NCI-H1105 treated with DMSO at 0.1 percent for 48 hours (cell line): ENCODE measurements around the gene AGAP1.

Experiments used
- DNase-seq: peaks from one replicate; lab custom pipeline; 2025; lab: John Stamatoyannopoulos, UW

Gene AGAP1

DNA sequence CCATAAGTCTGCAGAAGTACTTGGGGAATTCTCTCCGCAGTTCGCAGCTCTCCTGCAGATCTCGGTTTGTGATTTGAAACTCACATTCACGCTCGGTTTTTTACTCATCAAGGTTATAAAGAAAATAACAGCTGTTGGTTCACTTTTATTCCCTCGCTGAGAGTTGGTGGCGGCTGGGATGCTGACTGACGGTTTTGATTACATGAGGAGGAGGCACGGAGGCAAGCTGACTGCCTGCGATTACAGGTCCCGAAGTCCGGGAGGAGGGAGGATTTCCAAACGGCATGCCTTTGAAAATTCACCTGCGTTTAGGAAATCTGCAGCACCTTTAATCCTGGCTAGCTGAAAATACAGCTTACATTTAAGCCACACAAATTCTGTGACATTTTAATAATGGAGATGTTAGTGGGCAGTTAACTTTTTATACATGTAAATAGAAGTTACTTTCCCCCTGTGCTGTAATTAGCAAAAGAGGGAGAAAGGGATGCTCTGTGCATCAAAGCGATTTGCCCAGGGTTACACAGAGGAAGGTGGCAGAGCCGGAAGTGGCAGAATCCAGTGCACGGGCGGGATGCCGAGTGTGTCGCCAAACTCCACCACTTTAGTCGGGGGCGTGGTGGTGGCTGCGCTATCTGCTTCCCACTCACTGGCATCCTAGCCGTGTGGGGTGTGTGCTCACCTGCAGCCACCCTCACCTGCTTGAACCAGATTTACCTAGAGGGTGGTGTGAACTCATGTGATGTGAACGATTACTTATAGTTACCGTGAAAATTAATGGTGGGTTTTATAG lies 14.7 kb downstream of the AGAP1 start:
- DNase-seq: no peak

DNA sequence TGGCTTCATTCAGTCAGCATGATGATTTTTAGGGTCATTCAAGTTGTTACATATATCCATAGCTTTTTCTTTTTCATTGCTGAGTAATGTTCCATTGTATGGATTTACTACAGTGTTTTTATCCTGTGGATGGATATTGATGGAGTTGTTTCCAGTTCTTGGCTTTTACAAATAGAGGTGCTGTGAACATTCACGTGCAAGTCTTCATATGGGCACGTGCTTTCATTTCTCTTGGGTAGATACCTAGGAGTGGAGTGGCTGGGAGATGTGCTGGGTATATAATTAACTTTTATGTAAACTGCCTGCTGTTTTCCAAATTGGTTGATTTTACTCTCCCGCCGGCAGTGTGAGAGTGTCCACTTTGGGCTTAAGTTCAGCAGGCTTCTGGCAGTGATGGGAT lies 16.5 kb downstream of the AGAP1 start:
- DNase-seq: no peak

DNA sequence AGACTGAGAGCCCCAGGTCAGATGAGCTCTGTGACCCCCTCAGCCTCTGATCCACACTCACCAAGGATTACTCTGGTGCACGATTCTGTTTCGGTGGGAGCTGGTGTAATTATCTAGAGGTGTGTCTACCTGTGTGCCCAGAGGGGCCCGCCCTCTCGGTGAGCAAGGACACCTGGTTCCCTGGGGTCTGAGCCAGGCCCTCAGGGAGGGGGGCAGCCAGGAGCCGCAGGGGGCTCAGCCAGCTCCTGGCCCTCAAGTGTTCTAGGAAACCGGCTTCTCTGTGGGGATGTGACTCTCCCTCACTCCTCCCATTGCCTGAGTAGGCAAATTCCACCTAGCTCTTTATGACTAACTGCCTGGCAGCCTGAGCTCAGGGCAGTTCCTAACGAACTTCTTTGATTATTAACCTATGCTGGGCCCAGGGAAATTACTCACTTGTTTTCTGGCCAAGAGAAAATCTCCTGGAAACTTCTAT lies 17.4 kb downstream of the AGAP1 start:
- peak; percentile 55 for DNase-seq

DNA sequence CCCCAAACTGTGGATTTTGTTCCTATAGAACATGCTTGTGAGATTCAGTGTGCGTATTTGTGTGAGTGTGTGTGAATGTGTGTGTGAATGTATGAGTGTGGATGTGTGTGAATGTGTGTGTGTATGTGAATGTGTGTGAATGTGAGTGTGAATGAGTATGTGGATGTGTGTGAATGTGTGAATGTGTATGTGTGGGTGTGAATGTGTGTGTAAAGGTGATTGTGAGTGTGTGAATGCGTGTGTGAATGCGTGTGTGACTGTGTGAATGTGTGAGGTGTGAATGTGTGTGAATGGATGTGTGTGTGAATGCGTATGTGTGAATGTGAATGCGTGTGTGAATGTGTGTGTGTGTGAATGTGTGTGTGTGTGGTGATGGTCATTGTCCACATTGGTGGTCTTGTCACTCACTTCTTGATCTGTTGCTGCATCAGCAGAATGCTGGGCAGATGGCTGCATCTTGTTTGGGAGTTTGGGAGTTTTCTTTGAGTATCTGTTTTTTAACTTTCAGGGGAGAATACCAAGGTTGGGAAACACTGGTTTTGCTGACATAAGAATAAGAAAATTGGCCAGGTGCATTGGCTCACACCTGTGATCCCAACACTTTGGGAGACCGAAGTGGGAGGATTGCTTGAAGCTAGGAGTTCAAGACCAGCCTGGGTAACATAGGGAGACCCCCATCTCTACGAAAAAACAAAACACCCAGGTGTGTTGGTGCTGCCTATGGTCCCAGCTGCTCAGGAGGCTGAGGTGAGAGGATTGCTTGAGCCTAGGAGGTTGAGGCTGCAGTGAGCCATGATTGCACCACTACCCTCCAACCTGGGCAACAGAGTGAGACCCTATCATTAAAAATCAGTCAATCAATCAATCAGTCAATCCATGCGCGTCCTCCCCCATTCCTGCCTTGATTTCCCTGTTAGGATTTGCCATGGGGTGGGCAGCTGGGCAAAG lies 18.2 kb downstream of the AGAP1 start:
- no peak for DNase-seq

DNA sequence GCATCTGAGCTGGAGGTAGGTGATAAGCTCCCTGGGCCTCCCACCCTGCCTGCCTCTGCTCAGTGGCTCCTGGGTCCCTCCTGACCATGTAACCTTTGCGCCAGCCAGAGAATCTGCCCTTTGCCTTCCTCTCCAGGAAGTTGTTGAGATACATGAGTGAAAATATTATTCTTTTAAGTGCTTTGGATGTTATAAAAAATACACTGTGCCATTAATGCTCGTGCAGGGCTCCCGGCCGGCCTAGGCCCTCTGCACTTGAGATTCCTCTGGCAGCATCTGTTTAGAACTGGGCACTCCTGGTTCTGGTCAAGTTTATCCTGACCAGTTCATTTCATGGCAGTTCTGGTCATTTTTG lies 18.8 kb downstream of the AGAP1 start:
- no peak for DNase-seq

DNA sequence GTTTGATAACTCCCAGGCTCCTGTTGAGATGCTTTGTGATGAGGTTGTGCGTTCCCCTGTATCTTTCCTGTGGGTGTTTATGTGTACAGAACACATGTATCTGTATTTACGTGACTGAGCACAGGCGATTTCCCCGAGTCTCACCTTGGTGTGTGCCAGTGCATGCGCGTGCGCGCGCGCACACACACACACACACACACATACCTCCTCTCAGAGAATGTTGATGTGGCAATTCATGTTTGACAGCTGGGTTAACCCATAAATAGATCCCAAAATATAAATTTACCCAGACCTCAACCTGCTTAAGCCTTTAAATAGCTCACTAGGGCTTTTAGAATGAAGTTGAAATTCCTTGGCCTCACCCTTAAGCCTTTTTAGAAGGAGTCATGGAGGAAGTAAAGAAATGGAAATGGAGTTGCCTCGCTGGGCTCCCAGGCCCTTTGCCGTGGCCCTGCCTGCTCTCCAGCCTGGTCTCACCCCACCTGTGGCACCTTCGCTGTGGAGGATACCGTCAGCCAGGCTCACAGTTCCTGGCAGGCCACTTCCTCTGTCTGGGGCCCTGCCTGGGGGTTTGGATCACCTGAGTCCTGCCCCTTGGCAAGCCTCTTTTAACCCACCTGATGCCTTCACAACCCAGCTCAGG lies 20.3 kb downstream of the AGAP1 start:
- no peak for DNase-seq

DNA sequence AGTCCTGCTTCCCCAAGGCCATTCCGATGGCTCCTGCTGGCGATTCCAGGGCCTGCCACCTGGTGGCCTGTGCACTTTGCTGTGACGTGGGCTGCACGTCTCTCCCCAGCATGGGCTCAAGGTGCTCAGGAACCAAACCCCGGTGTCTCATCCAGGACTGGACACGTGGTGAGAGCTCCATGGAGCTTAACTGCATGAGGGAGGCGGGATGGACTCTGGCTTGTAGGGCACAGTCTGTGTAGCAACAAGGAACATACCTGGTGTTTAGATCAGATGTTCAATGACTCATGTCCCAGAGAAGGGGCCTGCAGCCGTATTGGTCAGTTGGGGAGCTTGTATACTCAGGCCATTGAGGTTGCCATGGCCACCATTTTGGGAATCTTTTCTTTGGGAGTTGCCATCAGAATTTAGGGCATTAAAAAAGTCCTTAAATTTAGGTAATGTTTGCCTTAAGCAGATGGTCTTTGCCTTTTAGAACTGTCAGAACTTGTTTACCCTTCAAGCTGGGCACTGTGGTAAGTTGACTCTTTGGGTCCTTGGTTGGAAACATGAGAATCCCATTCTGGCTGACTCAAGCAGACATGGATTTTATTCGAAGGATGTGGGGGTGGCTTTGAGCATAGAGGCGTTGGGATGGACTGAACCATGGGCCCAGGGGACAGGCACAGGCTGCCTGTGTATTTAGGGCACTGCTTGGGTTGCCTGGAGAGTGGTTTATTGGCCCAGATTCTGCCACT lies 21.0 kb downstream of the AGAP1 start:
- no peak for DNase-seq

DNA sequence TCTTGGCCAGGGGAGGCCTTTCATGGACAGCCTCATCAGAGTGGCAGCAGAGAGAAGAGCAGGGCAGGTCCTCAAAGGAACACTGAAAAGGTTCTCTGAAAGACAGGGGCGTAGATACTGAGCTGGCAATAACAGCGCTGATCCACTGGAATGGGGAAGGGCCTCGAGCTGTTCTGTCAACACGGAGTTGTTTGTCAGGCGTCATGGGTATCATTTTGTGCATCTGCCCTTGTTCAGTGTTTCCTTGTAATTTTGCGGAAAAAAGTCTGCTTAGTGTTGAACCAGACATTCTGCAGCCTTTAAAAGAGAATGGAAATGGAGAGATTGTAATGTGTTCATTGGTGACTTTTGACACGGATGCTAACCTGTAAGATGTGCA lies 21.5 kb downstream of the AGAP1 start:
- no peak for DNase-seq

DNA sequence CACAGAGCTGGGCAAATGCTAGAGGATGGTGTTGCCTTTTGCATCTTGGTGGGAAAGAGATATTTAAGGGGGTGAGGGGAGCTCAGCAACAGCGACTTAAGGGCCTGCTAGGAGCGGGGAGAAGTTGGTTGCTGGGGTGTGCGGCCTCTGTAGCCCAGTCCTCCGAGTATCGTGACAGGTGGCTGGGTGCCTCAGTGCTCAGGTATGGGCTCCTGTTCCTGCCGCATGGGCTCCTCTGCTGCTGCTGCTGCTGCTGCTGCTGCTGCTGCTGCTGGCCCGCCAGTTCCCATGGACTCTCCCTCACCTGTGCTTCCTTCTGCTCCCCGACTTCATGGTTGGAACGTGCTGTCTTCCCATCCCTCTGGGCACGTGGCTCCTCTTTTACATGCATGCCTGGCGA lies 22.0 kb downstream of the AGAP1 start:
- DNase-seq: no peak

DNA sequence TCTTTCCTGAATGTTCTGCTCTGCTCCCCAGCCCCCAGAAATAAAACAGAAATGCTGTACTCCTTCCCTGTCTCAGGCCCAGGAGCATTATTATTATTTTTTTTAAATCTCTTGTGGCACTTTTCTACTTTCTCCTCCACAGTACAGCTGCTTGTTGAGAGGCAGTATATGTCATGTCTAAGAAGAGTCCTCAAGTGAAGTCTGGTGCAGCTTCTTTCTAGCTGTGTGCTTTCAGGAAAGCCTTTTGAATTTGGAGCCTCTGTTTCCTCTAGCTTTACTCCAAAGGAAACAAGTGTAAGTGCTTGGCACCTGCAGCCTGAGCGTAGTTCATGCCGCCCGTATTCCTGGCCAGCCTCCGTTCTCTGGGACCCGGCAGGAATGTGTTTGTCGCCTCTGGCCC lies 22.4 kb downstream of the AGAP1 start:
- DNase-seq: no peak

DNA sequence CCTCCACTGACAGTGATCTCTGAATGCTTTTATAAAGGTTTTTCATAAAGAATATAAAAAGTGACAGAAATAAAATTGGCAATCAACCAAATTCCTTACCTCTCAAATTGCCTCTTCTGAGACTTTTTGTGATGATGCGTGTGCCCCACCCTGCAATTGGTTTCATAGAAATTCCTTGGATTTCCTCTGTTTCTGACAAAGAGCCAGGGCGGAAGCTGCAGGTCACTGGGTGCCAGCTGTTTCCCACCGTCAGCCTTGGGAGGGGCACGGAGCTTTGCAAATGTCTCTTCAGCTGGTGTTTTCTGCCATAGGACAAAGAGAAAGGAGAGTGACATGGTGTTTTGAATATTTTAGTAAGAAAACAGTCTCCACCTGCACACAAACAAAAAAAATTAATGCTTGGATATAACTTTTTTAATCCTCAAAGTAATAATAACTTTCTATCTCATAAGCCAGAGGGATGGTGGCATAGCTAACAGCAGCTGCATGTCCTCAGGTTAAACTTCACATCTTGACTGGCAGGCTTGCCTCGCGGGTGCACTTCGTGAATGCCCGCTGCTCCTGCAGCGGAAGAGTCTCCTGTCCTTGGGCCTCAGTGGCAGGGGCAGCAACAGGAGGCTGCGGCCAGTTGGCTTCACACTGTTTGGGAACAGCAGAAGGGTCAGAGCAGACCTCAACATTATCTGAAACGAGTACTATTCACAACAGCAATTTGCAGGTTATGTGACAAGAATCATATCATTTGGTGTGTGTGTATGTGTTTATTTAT lies 24.7 kb downstream of the AGAP1 start:
- DNase-seq: no peak

DNA sequence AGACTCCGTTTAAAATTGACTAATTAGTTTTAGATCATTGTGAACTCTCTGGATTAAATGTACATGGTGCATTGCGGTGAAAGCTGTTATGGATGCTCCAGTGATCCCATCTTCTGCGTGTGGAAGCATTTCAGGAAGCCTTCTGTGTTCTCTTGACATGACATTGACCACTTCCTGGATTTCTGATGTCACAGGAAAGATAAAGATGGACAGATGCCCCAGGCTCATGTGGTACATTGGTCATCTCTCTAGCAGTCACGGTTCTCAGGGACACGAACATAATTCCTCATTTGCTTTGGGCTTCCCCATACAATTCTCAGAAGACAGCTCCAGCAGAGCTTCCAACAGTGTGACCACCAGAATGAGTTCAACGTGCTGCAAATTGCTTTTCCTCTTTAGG lies 26.9 kb downstream of the AGAP1 start:
- DNase-seq: no peak

DNA sequence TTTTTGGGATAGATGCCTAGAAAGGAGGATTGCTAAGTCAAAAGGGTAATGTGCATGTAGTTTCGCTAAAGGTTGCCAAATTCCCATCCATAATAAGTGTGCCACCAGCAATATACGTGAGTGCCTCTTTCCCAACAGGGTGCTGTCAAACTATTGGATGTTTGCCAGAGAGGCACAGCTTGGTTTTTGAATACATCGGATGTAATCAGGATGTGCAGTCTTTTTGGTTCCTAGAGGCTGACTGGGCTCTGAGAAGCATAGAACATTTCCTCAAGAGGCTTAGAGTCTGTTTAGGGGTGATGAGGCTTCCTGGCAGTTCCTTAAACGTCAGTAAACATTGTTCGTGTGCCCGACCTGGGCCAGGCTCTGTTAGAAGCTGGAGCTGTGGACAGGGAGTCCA lies 28.0 kb downstream of the AGAP1 start:
- DNase-seq: peak; percentile 78

DNA sequence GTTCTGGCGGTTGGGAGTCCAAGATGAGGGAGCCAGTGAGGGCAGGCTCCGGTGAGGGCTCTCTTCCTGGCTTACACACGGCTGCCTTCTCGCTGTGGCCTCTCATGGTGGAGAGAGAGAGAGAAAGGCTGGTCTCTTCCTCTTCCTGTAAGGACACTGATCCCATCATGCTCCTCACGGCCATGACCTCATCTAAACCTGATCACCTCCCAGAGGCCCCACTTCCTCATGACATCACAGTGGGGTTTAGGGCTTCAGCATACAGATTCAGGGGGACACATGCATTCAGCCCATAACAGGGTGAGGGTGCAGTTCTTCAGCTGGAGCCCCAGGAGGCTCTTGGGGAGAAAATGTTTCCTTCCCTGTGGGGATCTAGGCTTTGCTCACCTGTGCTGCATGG lies 29.2 kb downstream of the AGAP1 start:
- DNase-seq: no peak

DNA sequence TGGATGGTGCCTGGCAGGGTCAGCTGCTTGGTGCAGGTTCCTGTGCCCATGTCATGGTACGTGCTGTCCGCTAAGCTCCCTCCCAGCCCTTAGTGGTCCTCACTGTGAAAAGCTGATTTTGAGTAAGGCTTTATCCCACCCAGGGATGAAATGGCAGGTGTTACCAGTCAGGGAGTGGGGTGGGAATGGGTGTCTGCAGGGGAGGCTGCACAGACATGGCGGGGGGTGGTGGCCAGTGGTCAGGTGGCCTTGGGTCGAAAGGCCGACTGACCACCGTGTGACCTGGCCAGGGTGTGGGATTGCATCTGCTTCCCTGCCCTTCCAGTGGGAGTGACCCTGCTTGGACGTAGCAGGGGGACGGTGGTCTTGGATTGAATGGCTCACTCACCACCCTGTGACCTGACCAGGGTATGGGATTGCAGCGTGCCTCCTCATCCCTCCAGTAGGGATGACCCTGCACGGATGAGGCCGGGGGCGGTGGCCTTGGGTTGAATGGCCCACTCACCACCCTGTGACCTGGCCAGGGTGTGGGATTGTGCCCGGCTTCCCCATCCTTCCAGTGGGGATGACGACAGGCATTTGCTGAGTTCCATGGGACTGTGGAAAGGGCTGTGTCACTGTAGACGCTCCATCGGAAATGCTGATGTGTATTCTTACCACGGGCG lies 29.8 kb downstream of the AGAP1 start:
- no peak for DNase-seq

DNA sequence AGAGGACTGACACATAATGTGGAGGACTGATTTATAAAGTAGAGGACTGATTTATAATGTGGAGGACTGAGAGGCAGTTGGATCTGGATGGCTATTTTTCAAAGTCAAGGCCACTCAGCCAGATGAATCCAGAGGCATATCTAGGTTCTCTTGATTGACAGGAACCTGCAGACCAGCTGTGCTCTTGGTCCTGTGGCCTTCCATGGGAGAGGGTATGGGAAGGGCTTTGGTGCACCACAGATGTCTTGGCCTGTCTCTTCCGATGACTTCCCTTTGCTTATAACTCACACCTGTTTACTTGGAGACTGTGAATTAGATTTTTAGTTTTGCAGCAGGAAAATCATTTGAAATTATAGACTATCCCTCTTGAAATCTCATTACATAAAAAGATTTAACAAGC lies 32.3 kb downstream of the AGAP1 start:
- no peak for DNase-seq

DNA sequence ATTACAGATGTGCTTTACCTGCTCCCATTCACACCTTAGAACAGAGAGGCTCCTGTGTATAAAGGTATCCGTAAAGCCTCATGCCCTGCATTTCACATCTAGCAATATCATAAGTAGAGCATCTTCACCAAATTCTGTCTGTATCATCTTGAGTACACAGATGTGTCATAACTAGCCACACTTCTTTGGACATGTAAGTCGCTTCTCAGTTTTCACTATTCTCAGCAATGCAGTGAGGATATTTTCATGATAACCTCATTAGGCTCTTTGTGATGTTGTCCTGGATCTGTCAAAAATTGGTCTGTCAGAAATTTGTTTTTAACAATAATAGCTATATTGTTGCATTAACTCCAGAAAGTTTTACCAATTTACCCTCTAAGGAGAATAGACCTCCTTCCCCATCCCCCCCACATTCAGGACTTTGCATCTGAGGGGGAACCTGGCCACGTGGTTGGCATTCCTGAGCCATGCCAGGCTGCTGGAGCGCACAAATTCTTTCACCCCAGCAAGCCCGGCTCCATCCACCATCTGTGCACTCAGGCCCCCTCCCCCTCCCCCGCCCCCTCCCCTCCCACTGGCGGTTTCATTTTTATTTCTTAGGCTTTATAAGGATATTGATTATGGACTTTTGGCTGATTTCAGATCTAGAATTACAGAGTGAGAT lies 34.1 kb downstream of the AGAP1 start:
- DNase-seq: no peak

DNA sequence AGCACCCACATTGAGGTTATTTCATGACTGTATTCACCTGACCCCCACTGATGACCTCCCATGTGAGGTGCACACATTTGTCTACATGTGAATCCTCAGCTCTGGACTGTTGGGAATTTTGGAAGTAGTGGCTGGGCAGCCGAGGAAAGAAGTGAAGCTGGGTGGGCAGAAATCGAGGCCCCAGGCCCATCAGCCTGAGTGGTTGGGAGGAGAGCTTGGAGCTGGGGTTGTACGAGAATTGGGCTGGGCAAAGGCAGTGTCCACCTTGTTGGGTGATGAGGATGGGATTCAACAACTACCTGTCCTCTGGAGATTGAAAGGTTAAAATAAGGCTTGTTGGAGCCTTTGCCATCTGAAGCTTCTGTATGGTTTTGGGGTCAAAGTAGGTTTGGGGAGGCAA lies 35.8 kb downstream of the AGAP1 start:
- DNase-seq: no peak

DNA sequence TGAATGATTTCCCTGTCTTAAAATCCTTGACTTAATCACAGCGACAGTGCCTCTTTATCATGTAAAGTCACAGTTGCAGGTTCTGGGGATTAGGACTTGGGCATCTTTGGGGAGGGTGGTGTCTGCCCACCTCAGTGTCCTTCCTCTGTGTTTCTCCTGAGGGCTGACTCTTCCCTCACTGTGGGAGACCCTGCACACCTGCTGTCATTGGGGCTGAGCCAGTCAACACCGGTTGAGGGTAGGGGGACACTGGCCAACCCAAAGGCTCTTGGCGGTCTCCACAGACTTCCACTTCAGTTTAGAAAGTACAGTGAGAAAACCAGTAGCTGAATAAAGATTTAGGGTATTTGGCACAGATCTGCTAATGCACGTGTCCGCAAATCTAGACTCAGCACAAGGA lies 36.9 kb downstream of the AGAP1 start:
- no peak for DNase-seq

DNA sequence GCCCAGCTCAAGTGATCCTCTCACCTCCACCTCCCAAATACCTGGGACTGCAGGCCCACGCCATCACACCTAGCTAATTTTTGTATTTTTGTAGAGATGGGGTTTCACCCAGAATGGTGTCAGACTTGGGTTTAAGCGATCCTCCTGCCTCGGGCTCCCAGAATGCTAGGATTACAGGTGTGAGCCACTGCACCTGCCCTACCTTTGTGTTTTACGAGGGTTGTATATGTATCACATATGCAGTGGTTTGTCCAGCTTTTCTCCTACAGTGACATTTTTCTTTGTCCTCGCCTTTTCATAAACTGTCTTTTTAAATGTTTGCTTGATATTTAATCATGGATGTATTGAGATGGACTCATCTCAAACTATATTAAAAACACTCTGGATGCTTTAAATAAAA lies 38.5 kb downstream of the AGAP1 start:
- DNase-seq: no peak
